Uterus (tissue), 4 donors: ENCODE measurements around the gene SPINT3. TPM values are rescaled to one million over a fixed set of nuclear protein-coding genes. Genes with fewer than 3 reads are reported as not detected.

Experiments used
- DNase-seq, 2 donors: peaks; one replicate each; pipeline ENCODE4 v3.0.0-alpha.2; 2019 to 2020
- H3K27ac ChIP-seq, 2 donors: fragments of 200-600 bp; sonication (generic); 1 replicate in 1 of 2; 2 replicates in 1 of 2; pipeline ENCODE4 v1.5.1; 2016 to 2018
- H3K27me3 ChIP-seq, 2 donors: fragments of 200-600 bp; sonication (generic); one replicate each; pipeline ENCODE4 v1.5.1; 2018 to 2019; ENCODE audit warnings: control low read depth in 1 of 2
- H3K36me3 ChIP-seq, 2 donors: fragments of 200-600 bp; sonication (generic); one replicate each; pipeline ENCODE4 v1.5.1; 2019; ENCODE audit warnings: control low read depth in 1 of 2
- H3K4me1 ChIP-seq, 2 donors: fragments of 200-600 bp; sonication (generic); one replicate each; pipeline ENCODE4 v1.5.1; 2018 to 2019; ENCODE audit warnings: control low read depth in 1 of 2
- H3K4me3 ChIP-seq, 2 donors: fragments of 200-600 bp; sonication (generic); 1 replicate in 1 of 2; 2 replicates in 1 of 2; pipeline ENCODE4 v1.5.1; 2018 to 2019; ENCODE audit warnings: mild to moderate bottlenecking in 1 of 2
- H3K9me3 ChIP-seq, 2 donors: fragments of 200-600 bp; sonication (generic); one replicate each; pipeline ENCODE4 v1.5.1; 2019; ENCODE audit warnings: control low read depth in 1 of 2
- POLR2A ChIP-seq, 2 donors: fragments of 450-650 bp; IDR thresholded peaks; one replicate each; pipeline ENCODE4 v1.6.1; 2016; ENCODE audit warnings: antibody characterized with exemption in 2 of 2, mild to moderate bottlenecking in 1 of 2, moderate library complexity in 1 of 2
- intact Hi-C: fragments of 100-400 bp; cut with DNase I; formaldehyde crosslinking; loops from one replicate; pipeline ENCODE4 v1.15.1; 2023; ENCODE audit warnings: low total_unique reads
- total RNA-seq, 4 donors: library from RNA; depleted of rRNA in 3 of 4; stranded (reverse); fragments of >200 nt in 3 of 4; gene quantifications; one replicate each; pipeline versions ENCODE4 v1.1.0 to v1.2.4, GENCODE V29; 2014 to 2023
- TF ChIP-seq, protein P1 (sequence below), 4 experiments: fragments of 200-600 bp in 2 of 4; fragments of 450-650 bp in 2 of 4; sonication (generic) in 2 of 4; IDR thresholded peaks; one replicate each; pipeline ENCODE4 v1.5.1; 2016 to 2019; ENCODE audit warnings: antibody characterized with exemption in 4 of 4, mild to moderate bottlenecking in 2 of 4, moderate library complexity in 1 of 4
- donor health status: DM: yes; HTN: yes; CAD: no.

The SPINT3 gene
- total RNA-seq, 4 donors from 2014 or later, result not detected

DNA sequence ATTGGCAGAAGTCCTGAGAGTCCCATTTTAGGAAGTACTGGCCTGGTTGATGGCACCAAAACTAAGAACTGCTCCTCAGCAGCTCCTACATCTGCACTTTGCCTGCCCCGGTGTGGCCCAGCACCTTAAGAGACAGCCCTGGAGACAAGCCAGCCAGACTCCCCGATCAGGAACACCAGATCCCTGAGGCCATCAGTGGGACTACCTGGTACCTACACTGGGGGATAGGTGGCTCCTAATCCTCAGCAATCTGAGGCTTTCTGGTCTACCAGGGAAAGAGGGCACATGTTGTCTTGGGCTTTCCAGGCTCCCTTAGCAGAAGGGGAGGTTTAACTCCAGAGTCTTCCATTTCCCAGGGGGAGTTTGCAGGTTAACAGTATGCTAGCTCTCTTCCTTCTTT lies 24.0 kb upstream of the SPINT3 start, which contains the start of gene WFDC6:
TSS of gene WFDC6 (minus strand) at position 101 of the 400 bp plus-strand sequence. CDS start at position 26, 75 bp downstream.
- Histone ChIP-seq H3K36me3 (no peaks in the 10 kb centered on the region), H3K9me3 (no peaks in the 10 kb centered on the region), H3K27ac (no peak within 1 kb of the TSS), H3K27me3 (no peaks in the 10 kb centered on the region), H3K4me1 (no peaks in the 10 kb centered on the region), H3K4me3 (no peak within 1 kb of the TSS)
- no peak for DNase-seq
- intact Hi-C loops, result no loop called here
- TF ChIP-seq, protein P1, sequence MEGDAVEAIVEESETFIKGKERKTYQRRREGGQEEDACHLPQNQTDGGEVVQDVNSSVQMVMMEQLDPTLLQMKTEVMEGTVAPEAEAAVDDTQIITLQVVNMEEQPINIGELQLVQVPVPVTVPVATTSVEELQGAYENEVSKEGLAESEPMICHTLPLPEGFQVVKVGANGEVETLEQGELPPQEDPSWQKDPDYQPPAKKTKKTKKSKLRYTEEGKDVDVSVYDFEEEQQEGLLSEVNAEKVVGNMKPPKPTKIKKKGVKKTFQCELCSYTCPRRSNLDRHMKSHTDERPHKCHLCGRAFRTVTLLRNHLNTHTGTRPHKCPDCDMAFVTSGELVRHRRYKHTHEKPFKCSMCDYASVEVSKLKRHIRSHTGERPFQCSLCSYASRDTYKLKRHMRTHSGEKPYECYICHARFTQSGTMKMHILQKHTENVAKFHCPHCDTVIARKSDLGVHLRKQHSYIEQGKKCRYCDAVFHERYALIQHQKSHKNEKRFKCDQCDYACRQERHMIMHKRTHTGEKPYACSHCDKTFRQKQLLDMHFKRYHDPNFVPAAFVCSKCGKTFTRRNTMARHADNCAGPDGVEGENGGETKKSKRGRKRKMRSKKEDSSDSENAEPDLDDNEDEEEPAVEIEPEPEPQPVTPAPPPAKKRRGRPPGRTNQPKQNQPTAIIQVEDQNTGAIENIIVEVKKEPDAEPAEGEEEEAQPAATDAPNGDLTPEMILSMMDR (IDR thresholded peaks at IDR 0.05), result no peak
- TF ChIP-seq POLR2A (IDR thresholded peaks at IDR 0.05), result no peak

DNA sequence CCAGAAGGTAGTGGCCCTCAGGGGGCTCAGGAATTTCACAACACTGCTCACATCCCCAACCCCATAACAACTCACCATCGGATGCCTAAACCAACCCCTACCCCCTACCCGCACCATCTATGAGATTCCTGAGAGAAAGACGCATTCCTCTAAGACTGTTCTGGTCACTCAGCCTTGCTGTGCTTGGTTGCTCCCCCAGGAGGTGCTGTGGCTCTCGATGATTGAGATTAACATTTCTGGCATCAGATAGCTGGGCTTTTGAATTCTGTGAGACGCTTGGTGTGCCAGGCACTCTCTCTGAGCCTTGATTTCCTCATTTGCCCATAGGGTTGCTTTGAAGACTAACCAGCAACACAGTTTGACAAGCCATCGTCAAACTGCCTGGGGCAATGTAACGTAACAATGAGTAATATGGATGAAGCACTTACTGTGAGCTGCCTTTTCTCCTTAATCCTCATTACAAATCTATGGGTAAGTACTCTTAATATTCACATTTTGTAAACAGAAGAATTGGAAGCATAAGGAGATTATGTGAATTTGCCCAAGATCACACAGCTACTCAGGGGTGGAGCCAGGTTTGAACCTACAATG lies 22.9 kb upstream of the SPINT3 start:
- no peak overlapping the region for H3K27ac ChIP-seq
- no peaks in the 10 kb centered on the region for H3K36me3 ChIP-seq
- no peak for DNase-seq
- H3K4me3 ChIP-seq, result no peak overlapping the region
- no peak for TF ChIP-seq POLR2A (IDR thresholded peaks at IDR 0.05)
- TF ChIP-seq, protein P1 (IDR thresholded peaks at IDR 0.05), result no peak
- no peaks in the 10 kb centered on the region for H3K27me3 ChIP-seq
- no peaks in the 10 kb centered on the region for H3K4me1 ChIP-seq
- intact Hi-C loops, result no loop called here
- H3K9me3 ChIP-seq, result no peaks in the 10 kb centered on the region

DNA sequence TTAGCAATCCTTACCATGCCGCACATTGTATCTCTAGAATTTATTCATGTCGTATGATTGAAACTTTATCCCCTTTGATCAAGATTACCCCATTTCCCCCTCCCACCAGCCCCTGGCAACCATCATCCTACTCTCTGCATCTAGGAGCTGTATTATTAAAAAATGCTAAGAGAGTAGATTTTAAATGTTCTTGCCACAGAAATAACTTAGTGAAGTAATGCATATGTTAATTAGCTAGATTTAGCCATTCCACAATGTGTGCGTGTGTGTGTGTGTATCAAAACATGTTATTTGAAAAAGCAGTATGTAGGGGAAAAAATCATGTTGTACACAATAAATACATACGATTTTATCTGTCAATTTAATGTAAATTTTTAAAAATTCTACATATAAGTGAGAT lies 11.9 kb upstream of the SPINT3 start:
- DNase-seq, result no peak
- TF ChIP-seq, protein P1 (IDR thresholded peaks at IDR 0.05), result no peak
- intact Hi-C loops, result no loop called here

DNA sequence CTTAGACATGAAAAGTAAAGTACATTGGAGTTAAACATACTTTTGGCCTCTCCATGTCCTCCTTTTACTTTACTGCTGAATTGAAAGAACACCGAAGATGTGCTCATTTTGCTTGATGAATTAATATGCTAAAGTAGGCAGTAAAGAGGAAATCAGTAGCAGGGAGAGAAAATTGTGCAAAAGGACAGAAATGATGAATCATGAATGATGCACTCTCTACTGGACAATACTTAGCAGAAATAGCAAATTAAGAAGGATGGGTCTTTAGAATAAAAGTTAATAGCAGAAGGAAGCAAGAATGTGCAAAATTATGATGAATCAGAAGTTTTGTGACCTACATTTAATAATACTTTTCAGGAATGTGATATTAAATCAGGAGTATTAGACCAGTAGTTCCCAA lies 8.4 kb upstream of the SPINT3 start:
- intact Hi-C loops, result no loop called here
- Histone ChIP-seq H3K9me3 (no peaks in the 10 kb centered on the region), H3K4me1 (no peaks in the 10 kb centered on the region), H3K27ac (no peak overlapping the region), H3K4me3 (no peak overlapping the region), H3K36me3 (no peaks in the 10 kb centered on the region), H3K27me3 (no peaks in the 10 kb centered on the region)
- no peak for DNase-seq
- TF ChIP-seq POLR2A (IDR thresholded peaks at IDR 0.05), result no peak
- TF ChIP-seq, protein P1 (IDR thresholded peaks at IDR 0.05), result no peak

More for the DNA sequence above, 11.9 kb upstream of the SPINT3 start:
- no peaks in the 10 kb centered on the region for H3K36me3 ChIP-seq
- no peak overlapping the region for H3K27ac ChIP-seq
- H3K4me1 ChIP-seq, result no peaks in the 10 kb centered on the region
- H3K4me3 ChIP-seq, result no peak overlapping the region
- H3K9me3 ChIP-seq, result no peaks in the 10 kb centered on the region
- no peaks in the 10 kb centered on the region for H3K27me3 ChIP-seq

DNA sequence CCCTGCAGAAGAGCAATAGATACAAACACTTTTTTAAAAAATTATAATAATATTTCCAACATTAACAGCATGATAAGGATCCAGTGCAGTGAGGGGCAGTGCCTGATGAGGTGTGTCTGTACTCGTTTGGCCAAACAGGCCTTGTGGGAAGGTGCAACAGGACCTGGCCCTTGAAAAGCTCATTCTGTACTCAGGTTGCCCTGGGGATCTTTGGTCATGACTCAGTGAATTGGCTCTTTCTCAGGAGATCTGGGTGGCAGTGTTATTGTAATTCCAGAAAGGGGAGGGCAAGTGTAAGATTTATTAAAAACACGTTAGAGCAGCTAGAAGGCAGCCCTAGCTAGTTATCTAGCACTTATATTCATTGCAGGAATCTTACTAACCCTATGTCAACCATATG lies 2.9 kb upstream of the SPINT3 start:
- Histone ChIP-seq H3K4me1 (no peaks in the 10 kb centered on the region), H3K27ac (no peak overlapping the region), H3K36me3 (no peaks in the 10 kb centered on the region), H3K9me3 (no peaks in the 10 kb centered on the region), H3K27me3 (no peaks in the 10 kb centered on the region), H3K4me3 (no peak overlapping the region)
- TF ChIP-seq, protein P1 (IDR thresholded peaks at IDR 0.05), result no peak
- TF ChIP-seq POLR2A (IDR thresholded peaks at IDR 0.05), result no peak
- intact Hi-C loops, result no loop called here
- DNase-seq, result no peak
